Measurements from ENCODE around the gene VCAM1. TPM values are rescaled to one million over a fixed set of nuclear protein-coding genes. Genes with fewer than 3 reads are reported as not detected.

Gene VCAM1
- polyA plus RNA-seq, 2 of the 4 experiments (the other 2 are of a cell fraction), result 0.04 TPM; not detected in 1

DNA sequence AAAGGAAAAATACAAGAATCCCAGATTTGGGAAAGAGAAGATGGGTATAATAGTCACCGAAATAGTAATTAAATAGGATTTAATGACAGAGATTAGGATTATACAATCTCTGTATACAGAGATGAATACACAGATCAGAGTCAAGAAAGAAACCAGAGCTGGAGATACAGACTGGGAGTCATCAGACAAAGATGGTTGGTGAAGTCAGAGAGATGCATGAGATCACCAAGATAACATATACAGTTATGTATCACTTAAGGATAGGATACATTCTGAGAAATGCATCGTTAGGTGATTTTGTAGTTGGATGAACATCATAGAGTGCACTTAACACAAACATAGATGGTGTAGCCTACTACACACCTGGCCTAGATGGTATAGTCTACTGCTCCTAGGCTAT lies 49.8 kb downstream of the VCAM1 start:
- FAIRE-seq, result no peak
- Histone ChIP-seq H3K4me2 (no peak overlapping the region), H3K4me3 (no peak overlapping the region), H3K27ac (no peak overlapping the region), H3K9me3 (no peaks in the 10 kb centered on the region), H3K4me1 (no peaks in the 10 kb centered on the region)
- TF ChIP-seq MAX (IDR thresholded peaks at IDR 0.05) (no peak), E2F6 (IDR thresholded peaks at IDR 0.05; ENCODE audit: borderline replicate concordance, low read depth) (no peak), HOXA7 (CRISPR knock-in tag; IDR thresholded peaks at IDR 0.05) (no peak), JUNB (IDR thresholded peaks at IDR 0.05) (no peak), GATA3 (IDR thresholded peaks at IDR 0.05; ENCODE audit: borderline replicate concordance) (no peak), FOSL2 (IDR thresholded peaks at IDR 0.05) (no peak), FOSL2 (CRISPR knock-in tag; IDR thresholded peaks at IDR 0.05) (no peak), SMC3 (IDR thresholded peaks at IDR 0.05) (no peak), RCOR1 (IDR thresholded peaks at IDR 0.05; ENCODE audit: low read depth, low read length) (no peak), FOSB (CRISPR knock-in tag; IDR thresholded peaks at IDR 0.05) (no peak), EHF (CRISPR knock-in tag; IDR thresholded peaks at IDR 0.05) (no peak), MAZ (IDR thresholded peaks at IDR 0.05; ENCODE audit: borderline replicate concordance, low read depth, low read length) (no peak), SREBF2 (IDR thresholded peaks at IDR 0.05) (no peak)
- TF ChIP-seq, protein P1, sequence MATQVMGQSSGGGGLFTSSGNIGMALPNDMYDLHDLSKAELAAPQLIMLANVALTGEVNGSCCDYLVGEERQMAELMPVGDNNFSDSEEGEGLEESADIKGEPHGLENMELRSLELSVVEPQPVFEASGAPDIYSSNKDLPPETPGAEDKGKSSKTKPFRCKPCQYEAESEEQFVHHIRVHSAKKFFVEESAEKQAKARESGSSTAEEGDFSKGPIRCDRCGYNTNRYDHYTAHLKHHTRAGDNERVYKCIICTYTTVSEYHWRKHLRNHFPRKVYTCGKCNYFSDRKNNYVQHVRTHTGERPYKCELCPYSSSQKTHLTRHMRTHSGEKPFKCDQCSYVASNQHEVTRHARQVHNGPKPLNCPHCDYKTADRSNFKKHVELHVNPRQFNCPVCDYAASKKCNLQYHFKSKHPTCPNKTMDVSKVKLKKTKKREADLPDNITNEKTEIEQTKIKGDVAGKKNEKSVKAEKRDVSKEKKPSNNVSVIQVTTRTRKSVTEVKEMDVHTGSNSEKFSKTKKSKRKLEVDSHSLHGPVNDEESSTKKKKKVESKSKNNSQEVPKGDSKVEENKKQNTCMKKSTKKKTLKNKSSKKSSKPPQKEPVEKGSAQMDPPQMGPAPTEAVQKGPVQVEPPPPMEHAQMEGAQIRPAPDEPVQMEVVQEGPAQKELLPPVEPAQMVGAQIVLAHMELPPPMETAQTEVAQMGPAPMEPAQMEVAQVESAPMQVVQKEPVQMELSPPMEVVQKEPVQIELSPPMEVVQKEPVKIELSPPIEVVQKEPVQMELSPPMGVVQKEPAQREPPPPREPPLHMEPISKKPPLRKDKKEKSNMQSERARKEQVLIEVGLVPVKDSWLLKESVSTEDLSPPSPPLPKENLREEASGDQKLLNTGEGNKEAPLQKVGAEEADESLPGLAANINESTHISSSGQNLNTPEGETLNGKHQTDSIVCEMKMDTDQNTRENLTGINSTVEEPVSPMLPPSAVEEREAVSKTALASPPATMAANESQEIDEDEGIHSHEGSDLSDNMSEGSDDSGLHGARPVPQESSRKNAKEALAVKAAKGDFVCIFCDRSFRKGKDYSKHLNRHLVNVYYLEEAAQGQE (IDR thresholded peaks at IDR 0.05), result no peak
- TF ChIP-seq, protein P2, sequence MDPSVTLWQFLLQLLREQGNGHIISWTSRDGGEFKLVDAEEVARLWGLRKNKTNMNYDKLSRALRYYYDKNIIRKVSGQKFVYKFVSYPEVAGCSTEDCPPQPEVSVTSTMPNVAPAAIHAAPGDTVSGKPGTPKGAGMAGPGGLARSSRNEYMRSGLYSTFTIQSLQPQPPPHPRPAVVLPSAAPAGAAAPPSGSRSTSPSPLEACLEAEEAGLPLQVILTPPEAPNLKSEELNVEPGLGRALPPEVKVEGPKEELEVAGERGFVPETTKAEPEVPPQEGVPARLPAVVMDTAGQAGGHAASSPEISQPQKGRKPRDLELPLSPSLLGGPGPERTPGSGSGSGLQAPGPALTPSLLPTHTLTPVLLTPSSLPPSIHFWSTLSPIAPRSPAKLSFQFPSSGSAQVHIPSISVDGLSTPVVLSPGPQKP (IDR thresholded peaks at IDR 0.05; ENCODE audit: low read depth, low read length), result no peak
- ChIA-PET CTCF (no interaction called here), POLR2A (no interaction called here)
- no peak for ATAC-seq
- 53% methylated on average over 2 of the region's 2 CpGs for WGBS (ENCODE audit: missing lambda C conversion rate)
- DNase-seq (ENCODE audit: low read depth in 1 of 2, low spot score in 1 of 2), result no peak

DNA sequence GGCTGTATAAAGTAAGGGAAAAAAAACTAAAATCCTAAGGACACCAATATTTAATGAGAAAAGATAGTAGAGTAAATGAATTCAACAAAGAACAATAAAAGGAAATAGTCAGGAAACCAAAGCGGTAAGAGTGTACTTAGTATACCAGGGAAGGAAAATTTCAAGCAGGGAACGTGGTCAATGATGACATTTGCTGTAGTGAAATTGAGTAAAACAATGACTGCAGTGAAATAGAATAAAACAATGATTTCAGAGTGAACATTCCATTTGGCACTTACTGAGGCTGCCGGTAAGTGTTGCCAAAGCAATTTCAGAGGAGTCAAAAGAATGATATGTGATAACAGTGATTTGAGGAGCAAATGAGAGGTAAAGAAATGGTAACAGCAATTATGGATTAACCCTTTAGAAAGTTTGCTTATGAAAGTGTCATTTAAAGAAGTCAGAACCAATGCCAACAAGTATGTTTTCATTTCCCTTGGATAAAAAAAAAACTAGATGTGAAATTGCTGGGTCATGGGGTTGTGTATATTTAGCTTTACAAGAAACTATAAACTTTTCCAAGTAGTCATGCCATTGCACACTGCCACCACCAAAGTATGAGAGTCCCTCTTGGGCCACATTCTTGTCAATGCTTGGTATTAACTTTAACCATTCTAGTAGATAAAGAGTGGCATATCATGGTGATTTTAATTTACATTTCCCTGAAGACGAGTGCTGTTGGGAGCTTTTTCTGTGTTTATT lies 50.5 kb downstream of the VCAM1 start:
- WGBS (ENCODE audit: missing lambda C conversion rate), result 66% methylated on average over 4 of the region's 4 CpGs
- H3K9me3 ChIP-seq, result no peaks in the 10 kb centered on the region

More for the DNA sequence above, 50.5 kb downstream of the VCAM1 start:
- Histone ChIP-seq H3K4me2 (no peak overlapping the region), H3K4me3 (no peak overlapping the region), H3K4me1 (no peaks in the 10 kb centered on the region), H3K27ac (no peak overlapping the region)
- ChIA-PET POLR2A (no interaction called here), CTCF (no interaction called here)
- DNase-seq (ENCODE audit: low read depth in 1 of 2, low spot score in 1 of 2) (no peak), ATAC-seq (no peak), FAIRE-seq (no peak)
- TF ChIP-seq, protein P2 (IDR thresholded peaks at IDR 0.05; ENCODE audit: low read depth, low read length), result no peak
- no peak for TF ChIP-seq GATA3 (IDR thresholded peaks at IDR 0.05; ENCODE audit: borderline replicate concordance)
- no peak for TF ChIP-seq RARB (CRISPR knock-in tag; IDR thresholded peaks at IDR 0.05)
- TF ChIP-seq FOSB (CRISPR knock-in tag; IDR thresholded peaks at IDR 0.05), result no peak
- TF ChIP-seq KDM5A (IDR thresholded peaks at IDR 0.05), result no peak
- TF ChIP-seq MAX (IDR thresholded peaks at IDR 0.05), result no peak
- no peak for TF ChIP-seq ZFP36 (IDR thresholded peaks at IDR 0.05; ENCODE audit: borderline replicate concordance, partially characterized antibody)

Data from A549 (cell line).